PC-9 (cell line): ENCODE results near the gene HAND1. TPM values are rescaled to one million over a fixed set of nuclear protein-coding genes. Genes with fewer than 3 reads are reported as not detected.

ENCODE experiments used
- BruUV-seq: library from RNA; stranded (reverse); fragments of 400-500 nt; replicated peaks from 2 replicates; lab custom pipeline; 2021; lab: Mats Ljungman, UMichigan
- CTCF ChIA-PET: fragments of 300-600 bp; sonication (Branson Sonifier 250); formaldehyde crosslinking; loops from one replicate; lab custom pipeline; 2022; ENCODE audit warnings: antibody characterized with exemption; lab: Charles Lee
- POLR2A ChIA-PET: fragments of 300-600 bp; sonication (Branson Sonifier 250); formaldehyde crosslinking; loops from one replicate; lab custom pipeline; 2022; ENCODE audit warnings: antibody characterized with exemption; ENCODE audit not compliant: unreplicated experiment; lab: Charles Lee
- DNase-seq, 2 experiments: peaks; one replicate each; pipeline versions ENCODE4 v3.0.0 to v3.0.0-alpha.2; 2015 to 2022; ENCODE audit warnings: mixed read lengths in 1 of 2
- H2AFZ ChIP-seq: fragments of 200-600 bp; sonication (generic); 2 replicates; pipeline ENCODE4 v1.8.1; 2017; ENCODE audit warnings: antibody characterized with exemption
- H3F3A ChIP-seq: fragments of 200-600 bp; sonication (generic); 2 replicates; pipeline ENCODE4 v1.8.1; 2017; ENCODE audit warnings: antibody characterized with exemption, mild to moderate bottlenecking, low read depth; ENCODE audit not compliant: insufficient read depth
- H3K27ac ChIP-seq: fragments of 200-600 bp; sonication (generic); 2 replicates; pipeline ENCODE4 v1.6.1; 2016; ENCODE audit warnings: mixed run types
- H3K27me3 ChIP-seq: fragments of 200-600 bp; sonication (generic); 2 replicates; pipeline ENCODE4 v1.6.1; 2016; ENCODE audit warnings: low read depth, mixed run types; ENCODE audit not compliant: insufficient read depth
- H3K36me3 ChIP-seq: fragments of 200-600 bp; sonication (generic); 2 replicates; pipeline ENCODE4 v1.6.1; 2016; ENCODE audit warnings: low read depth, mixed run types
- H3K4me1 ChIP-seq: fragments of 200-600 bp; sonication (generic); replicated peaks from 2 replicates; pipeline ENCODE4 v1.6.1; 2016; ENCODE audit warnings: mixed run types; ENCODE audit not compliant: insufficient read depth
- H3K4me2 ChIP-seq: fragments of 200-600 bp; sonication (generic); 2 replicates; pipeline ENCODE4 v1.6.1; 2017; ENCODE audit warnings: mixed run types
- H3K4me3 ChIP-seq: fragments of 200-600 bp; sonication (generic); 2 replicates; pipeline ENCODE4 v1.6.1; 2016; ENCODE audit warnings: mixed run types
- H3K79me2 ChIP-seq: fragments of 200-600 bp; sonication (generic); 2 replicates; pipeline ENCODE4 v1.6.1; 2017; ENCODE audit warnings: low read depth, mixed run types
- H3K9me2 ChIP-seq: fragments of 200-600 bp; sonication (generic); 2 replicates; pipeline ENCODE4 v1.8.1; 2017; ENCODE audit warnings: mild to moderate bottlenecking; ENCODE audit not compliant: insufficient read depth
- H3K9me3 ChIP-seq: fragments of 200-600 bp; sonication (generic); 2 replicates; pipeline ENCODE4 v1.8.1; 2016; ENCODE audit warnings: low read depth; ENCODE audit not compliant: insufficient read depth
- H4K20me1 ChIP-seq: fragments of 200-600 bp; sonication (generic); 2 replicates; pipeline ENCODE4 v1.8.1; 2017; ENCODE audit not compliant: insufficient read depth
- CTCF ChIP-seq: fragments of 200-600 bp; sonication (generic); conservative IDR thresholded peaks from 2 replicates; pipeline ENCODE4 v1.6.1; 2017; ENCODE audit warnings: mixed run types, antibody characterized with exemption, mild to moderate bottlenecking, moderate library complexity
- EZH2 ChIP-seq: fragments of 200-600 bp; sonication (generic); IDR thresholded peaks from 2 replicates; pipeline ENCODE4 v1.8.0; 2017; ENCODE audit warnings: antibody characterized with exemption, low read depth
- intact Hi-C: fragments of 100-400 bp; cut with micrococcal nuclease; formaldehyde crosslinking; loops from one replicate; pipeline ENCODE4 v1.10.0; 2022; ENCODE audit not compliant: unreplicated experiment
- total RNA-seq: library from RNA; stranded (reverse); gene quantifications from 2 replicates; pipeline ENCODE4 v1.2.3, GENCODE V29; 2021

Gene HAND1
- total RNA-seq, 1 experiment from 2014 or later, result not detected

GRCh38 chr5:154430466-154430865, 47.6 kb downstream of the HAND1 start:
- no peak for DNase-seq
- H3K9me2 ChIP-seq, result no peaks in the 10 kb centered on the region
- H4K20me1 ChIP-seq, result no peaks in the 10 kb centered on the region
- BruUV-seq, result no TSS peak
- H3F3A ChIP-seq, result no peaks in the 10 kb centered on the region
- ChIA-PET CTCF (no interaction called here), POLR2A (no interaction called here)
- H3K79me2 ChIP-seq, result no peaks in the 10 kb centered on the region
- no peaks in the 10 kb centered on the region for H3K4me1 ChIP-seq
- no peak for TF ChIP-seq EZH2
- no peak for TF ChIP-seq CTCF
- H3K4me3 ChIP-seq, result no peak overlapping the region
- no peaks in the 10 kb centered on the region for H3K36me3 ChIP-seq
- no peak overlapping the region for H2AFZ ChIP-seq
- H3K4me2 ChIP-seq, result no peak overlapping the region
- H3K9me3 ChIP-seq, result no peaks in the 10 kb centered on the region
- H3K27ac ChIP-seq, result no peak overlapping the region
- intact Hi-C loops, result no loop called here
- no peaks in the 10 kb centered on the region for H3K27me3 ChIP-seq

GRCh38 chr5:154429341-154429740, 48.7 kb downstream of the HAND1 start:
- POLR2A ChIA-PET, result no interaction called here
- no peaks in the 10 kb centered on the region for H3K36me3 ChIP-seq
- H3K4me1 ChIP-seq, result no peaks in the 10 kb centered on the region
- DNase-seq, result no peak
- CTCF ChIA-PET, result no interaction called here
- TF ChIP-seq EZH2 (no peak), CTCF (no peak)
- no TSS peak for BruUV-seq
- H3F3A ChIP-seq, result no peaks in the 10 kb centered on the region
- H4K20me1 ChIP-seq, result no peaks in the 10 kb centered on the region
- no peaks in the 10 kb centered on the region for H3K9me3 ChIP-seq
- no peaks in the 10 kb centered on the region for H3K27me3 ChIP-seq
- no peak overlapping the region for H3K4me2 ChIP-seq
- H3K27ac ChIP-seq, result no peak overlapping the region
- H3K9me2 ChIP-seq, result no peaks in the 10 kb centered on the region
- no peak overlapping the region for H3K4me3 ChIP-seq
- intact Hi-C loops, result no loop called here
- H3K79me2 ChIP-seq, result no peaks in the 10 kb centered on the region
- no peak overlapping the region for H2AFZ ChIP-seq

- Histone ChIP-seq H3K79me2 (no peaks in the 10 kb centered on the region), H4K20me1 (no peaks in the 10 kb centered on the region), H3K4me3 (no peak overlapping the region), H3K9me2 (no peaks in the 10 kb centered on the region), H3K9me3 (no peaks in the 10 kb centered on the region), H2AFZ (no peak overlapping the region), H3K36me3 (no peaks in the 10 kb centered on the region), H3K4me2 (no peak overlapping the region), H3K27ac (no peak overlapping the region), H3K27me3 (no peaks in the 10 kb centered on the region), H3K4me1 (no peaks in the 10 kb centered on the region), H3F3A (no peaks in the 10 kb centered on the region)
- intact Hi-C loops, result no loop called here
- no peak for TF ChIP-seq EZH2
- no peak for TF ChIP-seq CTCF
- POLR2A ChIA-PET, result no interaction called here
- no peak for DNase-seq
- no TSS peak for BruUV-seq
- CTCF ChIA-PET, result no interaction called here
These were observed 49.8 kb downstream of the HAND1 start for GRCh38 chr5:154428208-154428607.

Other genes with a start within 250 kb of the HAND1 start
- 42.8 and 53.0 TPM in 2 replicates for gene SAP30L, start 32.2 kb downstream of the HAND1 start, total RNA-seq